GM19023 (cell line): ENCODE data around the gene ANKRD34A.

Experiments
- ATAC-seq: cut with Tn5 transposase; IDR thresholded peaks from one replicate; pipeline ENCODE4 v1.9.1; 2021; ENCODE audit warnings: mild to moderate bottlenecking, moderate library complexity; ENCODE audit not compliant: unreplicated experiment

Gene ANKRD34A

GRCh38 chr1:145974721-145975120 is 10.3 kb upstream of the ANKRD34A start:
- ATAC-seq = no peak

GRCh38 chr1:145972580-145972979 is 8.2 kb upstream of the ANKRD34A start:
- ATAC-seq = no peak

DNA sequence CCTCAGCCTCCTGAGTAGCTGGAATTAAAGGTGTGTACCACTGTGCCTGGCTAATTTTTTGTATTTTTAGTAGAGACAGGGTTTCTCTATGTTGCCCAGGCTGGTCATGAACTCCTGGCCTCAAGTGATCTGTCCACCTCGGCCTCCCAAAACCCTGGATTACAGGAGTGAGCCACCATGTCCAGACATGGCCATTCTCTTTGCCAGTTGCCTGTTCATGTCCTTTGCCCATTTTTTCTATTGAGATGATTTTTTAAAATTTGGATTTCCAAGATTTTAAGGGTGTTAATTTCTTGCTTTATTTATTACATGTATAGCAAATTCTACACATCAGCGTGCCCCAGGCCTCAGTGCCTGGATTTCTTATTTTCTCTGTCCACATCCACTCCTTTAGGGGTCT is 2.9 kb upstream of the ANKRD34A start:
- ATAC-seq = no peak

GRCh38 chr1:145965119-145965744 is 857 bp upstream of the ANKRD34A start:
- ATAC-seq = no peak

DNA sequence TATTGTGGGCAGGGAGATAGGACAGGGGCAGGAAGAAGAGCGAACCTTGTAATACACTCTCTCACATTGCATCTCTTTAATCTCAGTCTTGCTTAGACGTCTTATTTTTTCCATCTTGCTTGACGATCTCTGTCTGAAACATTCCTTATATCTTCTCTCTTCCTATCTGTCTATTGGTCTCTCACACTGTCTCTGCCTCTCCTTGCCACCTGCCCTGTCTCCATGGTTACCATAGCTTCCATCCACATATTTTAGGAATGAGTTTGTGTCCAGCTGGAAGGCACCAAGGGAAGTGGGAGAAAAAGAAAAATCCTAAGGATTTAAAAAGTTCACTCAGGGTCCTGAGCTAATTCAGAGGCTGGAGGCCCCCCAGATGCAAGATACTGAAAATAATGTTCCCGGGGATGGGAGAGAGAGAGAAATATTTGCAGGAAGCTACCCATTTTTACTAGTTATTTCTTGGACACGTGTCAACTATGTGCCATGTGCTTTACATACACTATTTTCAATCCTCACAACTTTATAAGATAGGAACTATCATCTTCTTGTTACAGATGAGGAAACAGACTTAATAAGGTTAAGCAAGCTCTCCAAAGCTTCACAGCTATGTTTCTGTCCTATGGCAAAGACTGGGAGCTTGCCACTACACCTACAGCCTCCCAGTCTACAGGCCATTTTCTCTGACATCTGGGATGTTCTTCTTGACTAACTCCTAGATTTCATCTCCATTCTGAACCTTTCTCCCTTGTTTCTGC is 933 bp downstream of the ANKRD34A start:
- no peak for ATAC-seq

DNA sequence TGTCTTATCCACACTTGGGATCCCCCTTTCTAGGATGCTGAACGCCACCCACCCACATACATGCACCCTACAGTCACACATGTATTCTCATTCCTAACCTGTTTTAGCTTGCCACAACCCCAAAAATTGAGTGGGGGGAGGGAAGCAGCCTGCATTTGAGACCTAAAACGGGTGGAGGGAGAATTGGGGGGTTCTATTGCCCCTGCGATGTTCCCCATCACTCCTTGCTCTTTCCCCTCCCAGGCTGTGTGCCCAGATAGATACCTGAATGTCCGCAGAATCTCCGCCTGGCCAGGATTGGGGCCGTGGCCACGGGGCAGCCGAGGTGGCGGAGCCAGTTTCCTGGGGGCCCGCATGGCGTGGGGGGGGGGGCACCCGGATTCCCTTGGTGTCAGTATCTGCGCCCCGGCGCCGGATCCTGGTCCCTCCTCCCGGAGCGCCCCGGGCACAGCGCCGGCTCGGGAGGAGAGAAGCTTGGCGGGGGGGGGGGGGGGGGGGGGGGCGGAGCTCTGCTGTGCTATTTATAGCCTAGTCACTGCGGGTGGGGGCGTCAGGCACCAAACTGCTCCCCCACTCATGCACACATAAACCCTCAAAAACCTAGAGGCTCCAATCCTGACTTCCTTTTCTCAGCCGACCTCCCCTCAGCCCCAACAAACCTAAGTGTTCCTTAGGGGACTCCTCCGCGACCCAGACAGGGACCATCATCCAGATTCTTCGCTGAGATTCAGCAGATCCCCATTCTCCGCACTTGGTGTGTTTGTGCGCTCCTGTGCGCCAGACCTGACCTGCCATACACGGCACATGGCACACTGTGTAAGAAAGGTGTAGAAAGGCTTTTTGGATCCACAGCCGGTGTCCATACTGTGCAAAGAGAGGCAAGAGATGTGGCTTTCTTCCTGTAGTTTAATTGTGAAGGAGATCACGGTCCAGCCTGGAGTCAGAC is 1.9 kb downstream of the ANKRD34A start:
- no peak for ATAC-seq

GRCh38 chr1:145961425-145962156 is 2.8 kb downstream of the ANKRD34A start:
- no peak for ATAC-seq

- ATAC-seq = no peak
These were observed 3.3 kb downstream of the ANKRD34A start for GRCh38 chr1:145961109-145961424.

GRCh38 chr1:145960468-145961108 is 3.8 kb downstream of the ANKRD34A start:
- no peak for ATAC-seq

GRCh38 chr1:145959957-145960467 is 4.4 kb downstream of the ANKRD34A start:
- ATAC-seq = no peak

GRCh38 chr1:145959333-145959732 is 5.0 kb downstream of the ANKRD34A start:
- ATAC-seq = no peak

DNA sequence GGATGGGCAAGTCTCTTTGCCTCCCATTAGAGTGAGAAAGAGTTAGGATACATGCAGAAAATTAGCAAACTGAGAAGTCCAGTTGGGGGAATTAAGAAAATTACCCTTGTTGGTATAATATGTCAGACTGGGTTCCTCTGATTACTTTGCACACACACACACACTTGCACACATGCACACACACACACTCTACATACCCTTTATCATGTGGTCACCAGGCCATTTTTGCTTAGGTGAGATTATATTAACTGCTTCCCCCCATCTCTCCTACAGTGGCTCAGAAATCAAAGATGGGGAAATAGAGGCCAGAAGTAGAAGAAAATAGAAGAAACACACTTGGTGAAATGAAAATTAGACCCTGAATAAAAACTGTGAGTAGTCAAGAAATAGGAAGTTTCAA is 5.6 kb downstream of the ANKRD34A start:
- ATAC-seq = no peak

DNA sequence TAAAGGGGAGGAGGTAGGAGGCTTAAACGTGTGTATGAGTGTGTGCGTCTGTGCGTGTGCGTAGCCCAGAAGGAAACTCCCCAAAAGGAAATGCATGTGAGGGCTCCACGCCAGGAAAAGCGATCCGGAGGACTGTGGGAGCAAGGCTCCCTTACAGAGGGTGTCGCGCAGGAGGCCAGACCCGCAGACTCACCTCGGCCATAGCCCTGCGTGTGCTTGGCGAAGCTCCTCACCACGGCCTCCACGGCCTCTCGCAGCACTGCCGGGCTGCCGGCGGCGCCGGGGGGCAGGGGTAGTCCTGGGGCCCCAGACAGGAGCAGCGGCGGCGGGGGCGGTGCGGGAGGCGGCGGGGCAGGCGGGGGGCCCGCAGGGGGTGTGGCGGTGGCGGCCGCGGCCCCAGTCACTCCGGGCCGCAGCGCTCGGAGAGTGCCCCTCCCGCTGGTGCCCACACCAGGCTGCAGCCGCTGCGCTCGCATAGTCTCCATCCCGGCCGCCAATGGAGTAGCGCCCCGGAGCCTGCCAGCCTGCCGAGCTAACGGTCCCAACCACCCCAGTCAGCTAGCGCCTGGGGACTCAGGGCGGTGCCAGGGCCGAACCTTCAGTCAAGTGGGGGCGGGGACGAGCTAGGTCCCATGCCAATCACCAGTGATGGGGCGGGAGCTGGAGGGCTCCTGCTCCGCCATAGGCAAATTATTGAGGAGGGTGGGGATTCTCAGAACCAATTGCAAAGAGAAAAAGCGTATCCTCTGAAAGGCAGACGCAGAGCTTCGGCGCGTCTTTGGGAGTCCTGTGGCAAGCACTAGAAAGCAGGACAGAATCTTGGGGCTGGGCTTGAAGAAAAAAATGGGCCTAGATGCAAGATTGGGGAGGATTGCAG is 6.7 kb downstream of the ANKRD34A start, which contains the start of gene LIX1L:
Gene LIX1L (minus strand): TSS at position 575 of the 877 bp plus-strand sequence. CDS start 90 bp downstream, at position 485.
- peak; percentile 92 for ATAC-seq

- no peak for ATAC-seq
These were observed 7.5 kb downstream of the ANKRD34A start for GRCh38 chr1:145956781-145957442.

DNA sequence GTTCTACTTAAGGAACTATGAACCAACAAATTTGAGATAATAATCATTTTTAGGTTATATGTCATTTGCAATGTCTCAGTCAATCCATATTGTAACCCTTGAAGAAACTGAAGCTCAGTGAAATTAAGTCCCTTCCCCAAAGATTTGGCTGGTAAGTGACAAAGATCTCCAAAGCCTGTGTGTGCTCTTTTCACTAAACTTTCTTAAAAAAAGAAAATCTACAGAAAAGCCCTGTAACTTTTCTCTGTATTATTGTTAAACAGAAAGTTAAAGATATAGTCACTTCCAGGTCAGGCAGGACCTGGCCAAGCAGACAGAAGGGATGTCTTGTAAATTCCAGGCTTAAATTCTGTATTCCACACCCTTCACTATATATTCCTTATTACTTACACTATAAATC is 8.0 kb downstream of the ANKRD34A start:
- no peak for ATAC-seq

DNA sequence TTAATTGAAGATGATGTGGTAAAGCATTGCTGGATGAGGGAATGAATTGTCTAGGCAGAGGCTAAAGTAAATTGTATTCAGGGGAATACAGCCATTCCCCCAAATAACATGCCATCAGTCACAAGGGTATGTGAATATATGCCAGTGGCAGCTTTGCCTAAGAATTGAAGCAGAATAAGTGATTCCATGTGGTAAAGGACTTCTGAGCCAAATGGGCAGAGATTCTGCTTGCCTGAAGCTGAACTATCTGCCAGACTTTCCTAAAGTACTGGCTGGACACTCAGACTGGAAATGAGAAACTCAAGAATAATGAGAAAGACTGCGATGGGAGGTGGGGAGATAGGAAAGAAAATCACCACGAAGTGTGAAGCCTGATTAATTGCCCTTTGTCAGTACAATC is 8.9 kb downstream of the ANKRD34A start:
- ATAC-seq = no peak

DNA sequence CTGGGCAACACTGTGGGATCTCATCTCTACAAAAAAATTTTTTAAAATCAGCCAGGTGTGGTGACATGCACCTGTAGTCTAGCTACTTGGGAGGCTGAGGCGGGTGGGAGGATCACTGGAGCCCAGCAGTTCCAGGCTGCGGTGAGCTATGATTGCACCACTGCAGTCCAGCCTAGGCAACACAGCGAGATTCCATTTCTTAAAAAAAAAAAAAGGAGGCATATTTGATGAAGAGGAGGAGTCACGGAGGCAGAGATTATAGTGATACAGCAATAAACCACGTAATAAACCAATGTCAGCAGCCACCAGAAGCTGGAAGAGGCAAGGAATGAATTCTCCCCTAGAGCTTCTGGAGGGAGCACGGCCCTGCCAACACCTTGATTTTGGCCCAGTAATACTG is 10.5 kb downstream of the ANKRD34A start:
- no peak for ATAC-seq

GRCh38 chr1:145952903-145953302 is 11.5 kb downstream of the ANKRD34A start:
- ATAC-seq = no peak

- ATAC-seq = no peak
These were observed 12.8 kb downstream of the ANKRD34A start for GRCh38 chr1:145951526-145951925.
